Sigmoid colon (tissue), 7 donors: ENCODE results near the gene SSU72. TPM values are rescaled to one million over a fixed set of nuclear protein-coding genes. Genes with fewer than 3 reads are reported as not detected.

Source experiments
- DNase-seq: peaks from one replicate; pipeline ENCODE4 v3.0.0-alpha.2; 2019
- H3K27ac ChIP-seq, 4 donors: fragments of 200-600 bp; sonication (generic); one replicate each; pipeline ENCODE4 v1.5.1; 2016 to 2019; ENCODE audit warnings: mild to moderate bottlenecking in 1 of 4
- H3K27me3 ChIP-seq, 3 donors: fragments of 200-600 bp; sonication (generic); one replicate each; pipeline ENCODE4 v1.5.1; 2019; ENCODE audit warnings: mild to moderate bottlenecking in 1 of 3
- H3K36me3 ChIP-seq, 4 donors: fragments of 200-600 bp; sonication (generic); one replicate each; pipeline ENCODE4 v1.5.1; 2016 to 2019
- H3K4me1 ChIP-seq, 4 donors: fragments of 200-600 bp; sonication (generic); one replicate each; pipeline ENCODE4 v1.5.1; 2017 to 2019
- H3K4me3 ChIP-seq, 4 donors: fragments of 200-600 bp; sonication (generic); one replicate each; pipeline ENCODE4 v1.5.1; 2017 to 2019; ENCODE audit warnings: mild to moderate bottlenecking in 2 of 4, moderate library complexity in 1 of 4
- H3K9me3 ChIP-seq, 4 donors: fragments of 200-600 bp in 3 of 4; sonication (generic) in 3 of 4; one replicate each; pipeline versions ENCODE4 v1.5.1 to v1.6.1; 2013 to 2019
- CTCF ChIP-seq, 4 experiments: fragments of 450-650 bp in 3 of 4; fragments of 200-600 bp in 1 of 4; IDR thresholded peaks; one replicate each; pipeline ENCODE4 v1.5.1; 2016 to 2019; ENCODE audit warnings: antibody characterized with exemption in 4 of 4, mild to moderate bottlenecking in 3 of 4, moderate library complexity in 2 of 4
- EP300 ChIP-seq, 4 donors: sonication (generic); formaldehyde crosslinking; IDR thresholded peaks; one replicate each; pipeline ENCODE4 v1.6.1; 2017; ENCODE audit warnings: antibody characterized with exemption in 4 of 4
- POLR2A ChIP-seq, 2 donors: fragments of 450-650 bp; IDR thresholded peaks; one replicate each; pipeline ENCODE4 v1.6.1; 2016; ENCODE audit warnings: antibody characterized with exemption in 2 of 2, mild to moderate bottlenecking in 2 of 2, moderate library complexity in 2 of 2
- POLR2AphosphoS5 ChIP-seq, 4 donors: sonication (generic); formaldehyde crosslinking; IDR thresholded peaks; one replicate each; pipeline ENCODE4 v1.6.1; 2017; ENCODE audit warnings: antibody characterized with exemption in 4 of 4
- WGBS, 2 donors: extraction: QIAGEN DNeasy Blood & Tissue Kit; methylation state at CpG; one replicate each; pipeline ENCODE4 v1.1.7; 2013; 5-methylcytosine and 5-hydroxymethylcytosine counted together
- intact Hi-C: fragments of 100-400 bp; cut with DNase I; formaldehyde crosslinking; loops from one replicate; pipeline ENCODE4 v1.15.1; 2023
- polyA plus RNA-seq, 3 donors: library from polyadenylated mRNA; stranded (reverse); fragments of 200-250 nt; gene quantifications; one replicate each; pipeline ENCODE4 v1.2.3, GENCODE V29; 2013
- total RNA-seq, 4 donors: library from RNA; depleted of rRNA; stranded (reverse); fragments of >200 nt; gene quantifications; one replicate each; pipeline ENCODE4 v1.1.0, GENCODE V29; 2016
- donor health status: healthy with polysubstance abuse.
- donor health status: Bipolar disorder and iron deficiency.
- donor health status: healthy.

Gene SSU72
- total and polyA plus RNA-seq, 7 donors: 98.9 to 165 (median 119) TPM

- Histone ChIP-seq H3K4me3 (no peak overlapping the region), H3K4me1 (peaks cover 0 to 19% (median 14%) of the 10 kb centered on the region in 4 donors), H3K27ac (no peak overlapping the region), H3K9me3 (no peaks in the 10 kb centered on the region), H3K36me3 (no peaks in the 10 kb centered on the region), H3K27me3 (peaks cover 22 to 66% (median 42%) of the 10 kb centered on the region in 3 donors)
- WGBS, 2 donors: 67 to 82% methylated on average over 13 of the region's 13 CpGs
- intact Hi-C loops: no loop called here
- no peak for DNase-seq
- no peak for TF ChIP-seq POLR2AphosphoS5 (IDR thresholded peaks at IDR 0.05)
- no peak for TF ChIP-seq EP300 (IDR thresholded peaks at IDR 0.05)
- no peak for TF ChIP-seq CTCF (IDR thresholded peaks at IDR 0.05)
- TF ChIP-seq POLR2A (IDR thresholded peaks at IDR 0.05): no peak
Measured at GRCh38 chr1:1602968-1603506, 28.4 kb upstream of the SSU72 start.

GRCh38 chr1:1602304-1602967, 27.8 kb upstream of the SSU72 start:
- Histone ChIP-seq H3K4me1 (peaks cover 0 to 19% (median 14%) of the 10 kb centered on the region in 4 donors), H3K4me3 (no peak overlapping the region), H3K9me3 (no peaks in the 10 kb centered on the region), H3K27me3 (peaks cover 28 to 72% (median 48%) of the 10 kb centered on the region in 3 donors), H3K36me3 (no peaks in the 10 kb centered on the region), H3K27ac (no peak overlapping the region)
- intact Hi-C loops: no loop called here
- WGBS, 2 donors: 56 to 62% methylated on average over 18 of the region's 18 CpGs
- DNase-seq: no peak
- no peak for TF ChIP-seq POLR2A (IDR thresholded peaks at IDR 0.05)
- no peak for TF ChIP-seq EP300 (IDR thresholded peaks at IDR 0.05)
- no peak for TF ChIP-seq CTCF (IDR thresholded peaks at IDR 0.05)
- no peak for TF ChIP-seq POLR2AphosphoS5 (IDR thresholded peaks at IDR 0.05)

DNA sequence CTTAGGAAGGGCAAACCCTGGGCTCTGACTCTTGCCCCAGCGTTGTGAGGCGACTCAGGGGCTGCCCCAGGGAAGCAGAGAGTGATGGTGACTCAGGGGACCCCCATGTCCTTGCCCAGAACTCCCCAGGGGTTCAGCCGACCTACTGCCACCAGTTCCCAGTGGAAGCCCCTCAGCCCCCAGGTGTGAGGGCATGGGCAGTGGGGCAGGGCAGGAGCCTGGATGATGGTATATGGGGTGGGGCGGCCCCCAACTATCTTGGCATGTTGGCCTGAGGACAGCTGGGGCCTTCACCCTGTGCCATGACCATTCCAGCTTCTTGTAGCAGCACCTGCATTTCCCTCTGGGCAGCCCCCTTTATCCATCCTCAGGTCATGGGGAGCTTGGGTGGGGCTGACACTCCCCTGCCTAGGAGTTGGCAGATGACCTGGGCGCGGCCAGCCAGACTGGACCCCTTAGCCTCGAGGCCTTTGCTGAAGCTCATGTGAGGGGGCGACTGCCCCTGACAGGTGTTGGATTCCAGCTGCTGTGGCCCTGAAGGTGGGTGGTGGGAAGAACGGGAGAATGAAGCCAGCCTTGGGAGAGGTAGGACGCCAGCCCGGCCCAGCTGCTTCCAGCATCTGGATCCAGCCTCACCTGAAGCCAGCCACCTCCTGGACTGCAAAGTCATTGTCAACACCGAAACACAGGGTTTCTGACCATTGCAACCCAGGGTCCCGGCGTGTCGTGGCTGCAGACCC, 27.1 kb upstream of the SSU72 start:
- TF ChIP-seq POLR2AphosphoS5 (IDR thresholded peaks at IDR 0.05): no peak
- no peak for TF ChIP-seq POLR2A (IDR thresholded peaks at IDR 0.05)
- no peak for TF ChIP-seq EP300 (IDR thresholded peaks at IDR 0.05)
- no peak for TF ChIP-seq CTCF (IDR thresholded peaks at IDR 0.05)
- Histone ChIP-seq H3K4me1 (peaks cover 0 to 19% (median 14%) of the 10 kb centered on the region in 4 donors), H3K9me3 (no peaks in the 10 kb centered on the region), H3K4me3 (no peak overlapping the region), H3K27me3 (peaks cover 31 to 80% (median 55%) of the 10 kb centered on the region in 3 donors), H3K27ac (no peak overlapping the region), H3K36me3 (no peaks in the 10 kb centered on the region)
- no peak for DNase-seq
- 85 to 90% methylated on average over 15 of the region's 15 CpGs for WGBS, 2 donors
- intact Hi-C loops: no loop called here

DNA sequence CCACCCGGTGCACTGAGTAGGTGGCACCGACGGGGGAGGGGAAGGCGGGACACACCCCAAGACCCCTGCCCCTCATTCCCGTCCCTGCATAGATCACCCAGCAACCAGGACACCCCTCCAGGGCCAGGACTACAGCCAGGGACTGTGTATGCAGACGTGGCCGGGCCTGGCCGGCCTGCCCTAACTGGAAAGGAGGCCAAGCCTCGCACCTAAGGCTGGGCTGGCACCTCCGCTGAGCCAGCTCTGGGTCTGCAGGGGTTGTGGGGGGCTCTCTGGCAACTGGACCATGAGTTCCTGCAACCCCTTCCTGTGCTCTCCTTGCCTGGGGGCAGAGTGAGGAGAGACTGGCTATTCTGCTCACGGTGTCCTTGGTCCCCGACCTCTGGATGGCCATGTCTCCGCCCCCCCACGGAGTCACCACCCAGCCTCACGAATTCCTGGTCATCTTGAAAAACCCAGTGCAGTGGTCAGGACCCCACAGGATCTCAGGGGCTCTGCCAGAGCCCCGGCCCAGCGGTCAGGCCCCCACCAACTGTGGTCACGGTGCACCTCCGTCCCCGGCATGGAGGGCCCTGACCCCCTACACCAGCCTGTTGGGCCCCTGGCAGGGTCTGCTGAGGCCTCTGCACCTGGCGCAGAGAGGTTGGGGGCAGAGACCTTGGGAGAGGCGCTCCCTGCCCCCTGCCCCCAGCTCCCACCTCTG, 26.3 kb upstream of the SSU72 start:
- H3K36me3 ChIP-seq: no peaks in the 10 kb centered on the region
- 70 to 81% methylated on average over 22 of the region's 22 CpGs for WGBS, 2 donors
- no peaks in the 10 kb centered on the region for H3K9me3 ChIP-seq
- H3K4me3 ChIP-seq: no peak overlapping the region
- DNase-seq: no peak
- H3K4me1 ChIP-seq: peaks cover 0 to 19% (median 14%) of the 10 kb centered on the region in 4 donors
- no peak overlapping the region for H3K27ac ChIP-seq
- intact Hi-C loops: no loop called here
- TF ChIP-seq EP300 (IDR thresholded peaks at IDR 0.05): no peak
- TF ChIP-seq CTCF (IDR thresholded peaks at IDR 0.05): no peak
- TF ChIP-seq POLR2A (IDR thresholded peaks at IDR 0.05): no peak
- TF ChIP-seq POLR2AphosphoS5 (IDR thresholded peaks at IDR 0.05): no peak
- peaks cover 31 to 85% (median 55%) of the 10 kb centered on the region in 3 donors for H3K27me3 ChIP-seq
